GM19463 (cell line): ENCODE results near the gene ATP6AP1.

Experiments used
- ATAC-seq: cut with Tn5 transposase; IDR thresholded peaks from one replicate; pipeline ENCODE4 v1.9.1; 2021; ENCODE audit warnings: mild to moderate bottlenecking, moderate library complexity; ENCODE audit not compliant: unreplicated experiment

Gene ATP6AP1

GRCh38 chrX:154426916-154427770, 1.3 kb upstream of the ATP6AP1 start:
- ATAC-seq: no peak

- ATAC-seq: no peak
Observed at GRCh38 chrX:154429711-154430110, 1.2 kb downstream of the ATP6AP1 start.

GRCh38 chrX:154430479-154430878, 2.0 kb downstream of the ATP6AP1 start:
- ATAC-seq: no peak

- no peak for ATAC-seq
Observed at GRCh38 chrX:154430916-154431315, 2.4 kb downstream of the ATP6AP1 start.

GRCh38 chrX:154431341-154431740, 2.9 kb downstream of the ATP6AP1 start:
- no peak for ATAC-seq

- ATAC-seq: no peak
Observed at GRCh38 chrX:154432210-154432609, 3.7 kb downstream of the ATP6AP1 start.

- ATAC-seq: no peak
Observed at GRCh38 chrX:154433605-154434004, 5.1 kb downstream of the ATP6AP1 start.

GRCh38 chrX:154434394-154435168, 6.1 kb downstream of the ATP6AP1 start:
- no peak for ATAC-seq

- ATAC-seq: no peak
Observed at GRCh38 chrX:154435171-154435733, 6.8 kb downstream of the ATP6AP1 start.

- no peak for ATAC-seq
Observed at GRCh38 chrX:154436374-154436982, 8.0 kb downstream of the ATP6AP1 start.

GRCh38 chrX:154436983-154437752, 8.7 kb downstream of the ATP6AP1 start, which contains the start of gene GDI1:
Gene GDI1 (plus strand): TSS chrX:154437154. CDS start chrX:154437255, 101 bp downstream.
- ATAC-seq: no peak

GRCh38 chrX:154437971-154438893, 9.8 kb downstream of the ATP6AP1 start:
- no peak for ATAC-seq

GRCh38 chrX:154439841-154440240, 11.4 kb downstream of the ATP6AP1 start:
- ATAC-seq: no peak

- ATAC-seq: no peak
Observed at GRCh38 chrX:154440623-154441357, 12.3 kb downstream of the ATP6AP1 start.

GRCh38 chrX:154441564-154441963, 13.1 kb downstream of the ATP6AP1 start:
- ATAC-seq: no peak

- ATAC-seq: no peak
Observed at GRCh38 chrX:154441984-154442707, 13.7 kb downstream of the ATP6AP1 start.

GRCh38 chrX:154443479-154443910, 15.0 kb downstream of the ATP6AP1 start:
- no peak for ATAC-seq
